Right lobe of liver (tissue), 4 donors: ENCODE data around the gene COX6B2.
A peak's percentile ranks its signal among the peaks of the same experiment; 100 is the strongest.

Experiments
- CTCF ChIP-seq, 4 donors: fragments of 200-600 bp in 3 of 4; fragments of 450-650 bp in 1 of 4; IDR thresholded peaks; one replicate each; pipeline versions ENCODE4 v1.5.1 to v1.8.0; 2016 to 2022; ENCODE audit warnings: antibody characterized with exemption in 4 of 4, mild to moderate bottlenecking in 2 of 4
- POLR2A ChIP-seq: fragments of 450-650 bp; IDR thresholded peaks from one replicate; pipeline ENCODE4 v1.6.1; 2017; ENCODE audit warnings: antibody characterized with exemption, mild to moderate bottlenecking
- donor health status: DM: no; HTN: no; CAD: no.
- donor health status: DM: no; HTN: no; CAD: no.
- donor health status: DM: no; HTN: yes; CAD: no.

DNA sequence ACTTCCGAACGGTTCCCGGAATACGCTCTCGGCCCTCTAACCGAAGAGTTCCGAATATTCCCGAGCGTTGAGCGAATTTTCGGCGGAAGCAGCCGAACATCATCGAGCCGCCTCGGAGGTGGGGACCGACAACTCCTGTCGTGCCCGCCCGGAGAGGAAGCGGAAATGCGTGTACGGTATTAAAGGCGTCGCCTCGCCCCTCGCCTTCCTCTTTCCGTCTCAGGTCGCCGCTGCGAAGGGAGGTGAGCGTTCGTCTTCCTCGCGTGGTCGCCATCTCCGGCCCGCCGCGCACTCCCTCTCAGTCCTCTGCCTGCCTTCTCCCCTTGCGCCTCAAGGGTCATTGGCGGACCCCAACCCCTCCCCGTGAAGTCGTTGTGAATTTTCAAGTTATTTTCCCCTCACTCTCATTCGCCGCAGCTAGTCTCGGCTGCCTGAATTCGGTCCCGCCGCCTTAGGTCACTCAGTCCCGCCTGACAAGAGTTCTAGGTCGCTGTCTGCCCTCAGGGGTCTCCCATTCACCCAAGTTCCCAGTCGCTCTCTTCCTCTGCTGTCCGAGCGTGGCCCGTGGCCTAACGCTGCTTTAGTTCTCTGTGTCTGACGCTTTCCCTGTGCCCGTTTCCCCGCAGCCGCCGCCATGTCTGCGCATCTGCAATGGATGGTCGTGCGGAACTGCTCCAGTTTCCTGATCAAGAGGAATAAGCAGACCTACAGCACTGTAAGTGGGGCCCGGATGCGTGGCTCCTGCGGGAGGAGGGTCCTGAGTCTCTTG lies 31.4 kb upstream of the COX6B2 start, which contains the start of gene RPL28:
- no peak for TF ChIP-seq CTCF (IDR thresholded peaks at IDR 0.05)
- TF ChIP-seq POLR2A: peak; percentile 98
